HepG2 (cell line): Measurements from ENCODE around the gene CYP4F8. TPM values are rescaled to one million over a fixed set of nuclear protein-coding genes. Genes with fewer than 3 reads are reported as not detected.

Source experiments
- ADNP ChIP-seq: sonication (generic); formaldehyde crosslinking; IDR thresholded peaks from 2 replicates; pipeline ENCODE4 v1.4.0; 2020; ENCODE audit warnings: missing genetic modification reagents
- ATF4 ChIP-seq, 2 experiments: fragments of 450-650 bp in 1 of 2; sonication (generic) in 1 of 2; formaldehyde crosslinking; IDR thresholded peaks; 2 replicates each; pipeline versions ENCODE4 v1.5.0 to v1.8.0; 2020 to 2022; ENCODE audit warnings: mild to moderate bottlenecking in 1 of 2, missing genetic modification reagents in 1 of 2
- CBX2 ChIP-seq, 2 experiments: fragments of 200-600 bp in 1 of 2; sonication (generic); formaldehyde crosslinking in 1 of 2; IDR thresholded peaks; 2 replicates each; pipeline versions ENCODE4 v1.7.0 to v1.8.1; 2018 to 2022; ENCODE audit warnings: low read depth in 2 of 2, low read length in 1 of 2, mild to moderate bottlenecking in 1 of 2, missing genetic modification reagents in 1 of 2
- CHCHD3 ChIP-seq: sonication (generic); formaldehyde crosslinking; IDR thresholded peaks from 2 replicates; pipeline ENCODE4 v1.8.0; 2022; ENCODE audit warnings: mild to moderate bottlenecking, missing genetic modification reagents, moderate library complexity
- DNMT3B ChIP-seq: conservative IDR thresholded peaks from 2 replicates; pipeline ENCODE4 v1.6.1; 2016; ENCODE audit warnings: missing biosample characterization, control low read depth
- FOSL2 ChIP-seq: sonication (generic); formaldehyde crosslinking; IDR thresholded peaks from 2 replicates; pipeline ENCODE4 v1.4.0; 2020; ENCODE audit warnings: missing genetic modification reagents
- IRF2 ChIP-seq: IDR thresholded peaks from 2 replicates; pipeline ENCODE4 v1.6.1; 2018; ENCODE audit warnings: missing genetic modification reagents, missing compliant biosample characterization
- JDP2 ChIP-seq: sonication (generic); formaldehyde crosslinking; IDR thresholded peaks from 2 replicates; pipeline ENCODE4 v1.8.1; 2022; ENCODE audit warnings: missing genetic modification reagents, borderline replicate concordance
- JUND ChIP-seq: sonication (generic); formaldehyde crosslinking; IDR thresholded peaks from 2 replicates; pipeline ENCODE4 v1.8.0; 2022; ENCODE audit warnings: mild to moderate bottlenecking, missing genetic modification reagents
- NFRKB ChIP-seq: fragments of 450-650 bp; IDR thresholded peaks from 2 replicates; pipeline ENCODE4 v1.6.1; 2017
- NR2F1 ChIP-seq, 2 experiments: fragments of 450-650 bp in 1 of 2; formaldehyde crosslinking in 1 of 2; IDR thresholded peaks; 2 replicates each; pipeline versions ENCODE4 v1.5.0 to v1.6.1; 2016 to 2020; ENCODE audit warnings: mild to moderate bottlenecking in 1 of 2, missing compliant biosample characterization in 1 of 2, missing genetic modification reagents in 1 of 2, moderate library complexity in 1 of 2
- RFXANK ChIP-seq: IDR thresholded peaks from 2 replicates; pipeline ENCODE4 v1.6.1; 2016
- SP140L ChIP-seq: sonication (generic); formaldehyde crosslinking; IDR thresholded peaks from 2 replicates; pipeline ENCODE4 v1.4.0; 2020; ENCODE audit warnings: missing genetic modification reagents, borderline replicate concordance
- STAT5B ChIP-seq: sonication (generic); formaldehyde crosslinking; IDR thresholded peaks from 2 replicates; pipeline ENCODE4 v1.4.0; 2020; ENCODE audit warnings: missing genetic modification reagents
- SUZ12 ChIP-seq: fragments of 150-350 bp; IDR thresholded peaks from 2 replicates; pipeline ENCODE4 v1.6.1; 2014; ENCODE audit warnings: low read depth, low read length
- TGIF2 ChIP-seq: IDR thresholded peaks from 2 replicates; pipeline ENCODE4 v1.6.1; 2016; ENCODE audit warnings: control low read depth, missing compliant biosample characterization
- TP53 ChIP-seq: sonication (generic); formaldehyde crosslinking; conservative IDR thresholded peaks from 2 replicates; pipeline ENCODE4 v1.4.0; 2020; ENCODE audit warnings: missing genetic modification reagents
- U2AF1 ChIP-seq: fragments of 200-400 bp; formaldehyde crosslinking; optimal IDR thresholded peaks from 2 replicates; pipeline ENCODE3; 2017; ENCODE audit warnings: mild to moderate bottlenecking, low read depth, low read length
- ZNF331 ChIP-seq: sonication (generic); formaldehyde crosslinking; IDR thresholded peaks from 2 replicates; pipeline ENCODE4 v1.4.0; 2020; ENCODE audit warnings: missing genetic modification reagents
- ZNF547 ChIP-seq: sonication (generic); formaldehyde crosslinking; IDR thresholded peaks from 2 replicates; pipeline ENCODE4 v1.5.1; 2020; ENCODE audit warnings: mild to moderate bottlenecking, missing genetic modification reagents
- ZNF564 ChIP-seq: sonication (generic); formaldehyde crosslinking; IDR thresholded peaks from 2 replicates; pipeline ENCODE4 v1.8.1; 2023; ENCODE audit warnings: mild to moderate bottlenecking, missing genetic modification reagents
- ZNF644 ChIP-seq: IDR thresholded peaks from 2 replicates; pipeline ENCODE4 v1.6.1; 2016; ENCODE audit warnings: low read depth
- polyA plus RNA-seq, 8 experiments: library from polyadenylated mRNA; depleted of rRNA in 3 of 8; stranded (reverse) in 7 of 8; unstranded in 1 of 8; fragments of >200 nt; fragmentation: Illumina TruSeq in 4 of 8; extraction: Trizol in 4 of 8; gene quantifications; 2 replicates each; pipeline versions ENCODE4 v1.2.1 to v1.2.3, GENCODE V29; 2011 to 2016; ENCODE audit warnings: low read depth in 4 of 8, missing spikeins in 1 of 8, mixed read lengths in 1 of 8; ENCODE audit not compliant: insufficient read depth in 1 of 8
- total RNA-seq, 5 experiments: library from RNA; depleted of rRNA; stranded (reverse); fragments of >200 nt; fragmentation: Illumina TruSeq; extraction: Trizol; gene quantifications; 2 replicates each; pipeline ENCODE4 v1.2.3, GENCODE V29; 2016; ENCODE audit warnings: low read depth in 1 of 5
- TF ChIP-seq, protein P1 (sequence below): sonication (generic); formaldehyde crosslinking; IDR thresholded peaks from 2 replicates; pipeline ENCODE4 v1.4.0; 2020; ENCODE audit warnings: missing genetic modification reagents, borderline replicate concordance
- TF ChIP-seq, protein P2 (sequence below): sonication (generic); formaldehyde crosslinking; IDR thresholded peaks from 2 replicates; pipeline ENCODE4 v1.5.0; 2020; ENCODE audit warnings: missing genetic modification reagents

Gene CYP4F8
- total and polyA plus RNA-seq, 2 of the 13 experiments (the other 11 are each of a cell fraction or from before 2014, with no cell fraction given) = not detected

- TF ChIP-seq ZNF564 (no peak), JDP2 (CRISPR knock-in tag) (no peak), ZNF644 (peak; percentile 48; the same call in 1 of the 2 replicates), CHCHD3 (CRISPR knock-in tag) (no peak), FOSL2 (peak; percentile 53), SP140L (CRISPR knock-in tag) (no peak), STAT5B (no peak), JUND (CRISPR knock-in tag) (no peak), CBX2 (IDR thresholded peaks at IDR 0.05; ENCODE audit: low read depth, low read length) (no peak), CBX2 (CRISPR knock-in tag; IDR thresholded peaks at IDR 0.05; ENCODE audit: low read depth) (no peak), RFXANK (no peak), ATF4 (CRISPR knock-in tag; IDR thresholded peaks at IDR 0.05) (no peak; a peak in 1 of 4 replicates), DNMT3B (CRISPR knock-in tag) (no peak), TP53 (CRISPR knock-in tag) (no peak), ZNF331 (no peak), ADNP (CRISPR knock-in tag) (no peak), NR2F1 (CRISPR knock-in tag; IDR thresholded peaks at IDR 0.05) (no peak), NFRKB (no peak), IRF2 (CRISPR knock-in tag) (no peak), ZNF547 (CRISPR knock-in tag) (no peak), TGIF2 (CRISPR knock-in tag) (peak; percentile 71; the same call in 1 of the 2 replicates), SUZ12 (no peak), U2AF1 (no peak)
- TF ChIP-seq, protein P1, sequence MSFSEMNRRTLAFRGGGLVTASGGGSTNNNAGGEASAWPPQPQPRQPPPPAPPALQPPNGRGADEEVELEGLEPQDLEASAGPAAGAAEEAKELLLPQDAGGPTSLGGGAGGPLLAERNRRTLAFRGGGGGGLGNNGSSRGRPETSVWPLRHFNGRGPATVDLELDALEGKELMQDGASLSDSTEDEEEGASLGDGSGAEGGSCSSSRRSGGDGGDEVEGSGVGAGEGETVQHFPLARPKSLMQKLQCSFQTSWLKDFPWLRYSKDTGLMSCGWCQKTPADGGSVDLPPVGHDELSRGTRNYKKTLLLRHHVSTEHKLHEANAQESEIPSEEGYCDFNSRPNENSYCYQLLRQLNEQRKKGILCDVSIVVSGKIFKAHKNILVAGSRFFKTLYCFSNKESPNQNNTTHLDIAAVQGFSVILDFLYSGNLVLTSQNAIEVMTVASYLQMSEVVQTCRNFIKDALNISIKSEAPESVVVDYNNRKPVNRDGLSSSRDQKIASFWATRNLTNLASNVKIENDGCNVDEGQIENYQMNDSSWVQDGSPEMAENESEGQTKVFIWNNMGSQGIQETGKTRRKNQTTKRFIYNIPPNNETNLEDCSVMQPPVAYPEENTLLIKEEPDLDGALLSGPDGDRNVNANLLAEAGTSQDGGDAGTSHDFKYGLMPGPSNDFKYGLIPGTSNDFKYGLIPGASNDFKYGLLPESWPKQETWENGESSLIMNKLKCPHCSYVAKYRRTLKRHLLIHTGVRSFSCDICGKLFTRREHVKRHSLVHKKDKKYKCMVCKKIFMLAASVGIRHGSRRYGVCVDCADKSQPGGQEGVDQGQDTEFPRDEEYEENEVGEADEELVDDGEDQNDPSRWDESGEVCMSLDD (CRISPR knock-in tag) = 0 out of 2 replicates have a peak, but pooled peaks have one; percentile 21
- TF ChIP-seq, protein P2, sequence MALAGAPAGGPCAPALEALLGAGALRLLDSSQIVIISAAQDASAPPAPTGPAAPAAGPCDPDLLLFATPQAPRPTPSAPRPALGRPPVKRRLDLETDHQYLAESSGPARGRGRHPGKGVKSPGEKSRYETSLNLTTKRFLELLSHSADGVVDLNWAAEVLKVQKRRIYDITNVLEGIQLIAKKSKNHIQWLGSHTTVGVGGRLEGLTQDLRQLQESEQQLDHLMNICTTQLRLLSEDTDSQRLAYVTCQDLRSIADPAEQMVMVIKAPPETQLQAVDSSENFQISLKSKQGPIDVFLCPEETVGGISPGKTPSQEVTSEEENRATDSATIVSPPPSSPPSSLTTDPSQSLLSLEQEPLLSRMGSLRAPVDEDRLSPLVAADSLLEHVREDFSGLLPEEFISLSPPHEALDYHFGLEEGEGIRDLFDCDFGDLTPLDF (CRISPR knock-in tag) = no peak
These were observed 26.0 kb downstream of the CYP4F8 start (continued) for GRCh38 chr19:15640904-15641597.
